Peyer's patch (tissue), 4 donors: ENCODE results near the gene TMEM45A.

ENCODE experiments used
- POLR2A ChIP-seq, 2 donors: fragments of 450-650 bp; IDR thresholded peaks; one replicate each; pipeline ENCODE4 v1.5.1; 2017; ENCODE audit warnings: antibody characterized with exemption in 2 of 2, mild to moderate bottlenecking in 2 of 2, moderate library complexity in 2 of 2
- TF ChIP-seq, protein P1 (sequence below), 6 experiments: fragments of 450-650 bp in 4 of 6; fragments of 200-600 bp in 2 of 6; sonication (generic) in 1 of 6; IDR thresholded peaks; one replicate each; pipeline ENCODE4 v1.5.1; 2017 to 2019; ENCODE audit warnings: antibody characterized with exemption in 6 of 6, mild to moderate bottlenecking in 3 of 6, moderate library complexity in 1 of 6

GRCh38 chr3:100523050-100523760 lies 30.8 kb downstream of the TMEM45A start:
- TF ChIP-seq, protein P1, sequence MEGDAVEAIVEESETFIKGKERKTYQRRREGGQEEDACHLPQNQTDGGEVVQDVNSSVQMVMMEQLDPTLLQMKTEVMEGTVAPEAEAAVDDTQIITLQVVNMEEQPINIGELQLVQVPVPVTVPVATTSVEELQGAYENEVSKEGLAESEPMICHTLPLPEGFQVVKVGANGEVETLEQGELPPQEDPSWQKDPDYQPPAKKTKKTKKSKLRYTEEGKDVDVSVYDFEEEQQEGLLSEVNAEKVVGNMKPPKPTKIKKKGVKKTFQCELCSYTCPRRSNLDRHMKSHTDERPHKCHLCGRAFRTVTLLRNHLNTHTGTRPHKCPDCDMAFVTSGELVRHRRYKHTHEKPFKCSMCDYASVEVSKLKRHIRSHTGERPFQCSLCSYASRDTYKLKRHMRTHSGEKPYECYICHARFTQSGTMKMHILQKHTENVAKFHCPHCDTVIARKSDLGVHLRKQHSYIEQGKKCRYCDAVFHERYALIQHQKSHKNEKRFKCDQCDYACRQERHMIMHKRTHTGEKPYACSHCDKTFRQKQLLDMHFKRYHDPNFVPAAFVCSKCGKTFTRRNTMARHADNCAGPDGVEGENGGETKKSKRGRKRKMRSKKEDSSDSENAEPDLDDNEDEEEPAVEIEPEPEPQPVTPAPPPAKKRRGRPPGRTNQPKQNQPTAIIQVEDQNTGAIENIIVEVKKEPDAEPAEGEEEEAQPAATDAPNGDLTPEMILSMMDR (IDR thresholded peaks at IDR 0.05): no peak
- TF ChIP-seq POLR2A (IDR thresholded peaks at IDR 0.05): no peak
